Peyer's patch (tissue), 4 donors: ENCODE data around the gene RCOR2. TPM values are rescaled to one million over a fixed set of nuclear protein-coding genes. Genes with fewer than 3 reads are reported as not detected.

ENCODE experiments used
- DNase-seq, 3 donors: peaks; one replicate each; pipeline ENCODE4 v3.0.0-alpha.2; 2017 to 2019
- H3K27ac ChIP-seq, 4 donors: fragments of 200-600 bp; sonication (generic); one replicate each; pipeline ENCODE4 v1.5.1; 2016 to 2019
- H3K27me3 ChIP-seq, 2 donors: fragments of 200-600 bp; sonication (generic); one replicate each; pipeline ENCODE4 v1.5.1; 2019
- H3K36me3 ChIP-seq, 3 donors: fragments of 200-600 bp; sonication (generic); one replicate each; pipeline ENCODE4 v1.5.1; 2016 to 2019
- H3K4me1 ChIP-seq, 4 donors: fragments of 200-600 bp; sonication (generic); one replicate each; pipeline ENCODE4 v1.5.1; 2016 to 2019
- H3K4me3 ChIP-seq, 4 donors: fragments of 200-600 bp; sonication (generic); 1 replicate in 3 of 4; 2 replicates in 1 of 4; pipeline ENCODE4 v1.5.1; 2016 to 2019; ENCODE audit warnings: mild to moderate bottlenecking in 1 of 4
- H3K9me3 ChIP-seq, 4 donors: fragments of 200-600 bp; sonication (generic); one replicate each; pipeline ENCODE4 v1.5.1; 2016 to 2019; ENCODE audit warnings: mild to moderate bottlenecking in 1 of 4
- CTCF ChIP-seq, 6 experiments: fragments of 450-650 bp in 4 of 6; fragments of 200-600 bp in 2 of 6; sonication (generic) in 1 of 6; IDR thresholded peaks; one replicate each; pipeline ENCODE4 v1.5.1; 2017 to 2019; ENCODE audit warnings: antibody characterized with exemption in 6 of 6, mild to moderate bottlenecking in 3 of 6, moderate library complexity in 1 of 6
- POLR2A ChIP-seq, 2 donors: fragments of 450-650 bp; IDR thresholded peaks; one replicate each; pipeline ENCODE4 v1.5.1; 2017; ENCODE audit warnings: antibody characterized with exemption in 2 of 2, mild to moderate bottlenecking in 2 of 2, moderate library complexity in 2 of 2
- total RNA-seq, 4 donors: library from RNA; depleted of rRNA; stranded (reverse); fragments of >200 nt; gene quantifications; one replicate each; pipeline ENCODE4 v1.1.0, GENCODE V29; 2016

The RCOR2 gene
- total RNA-seq, 4 donors from 2014 or later, result 0.57 to 0.67 TPM; not detected in 2

GRCh38 chr11:63917692-63918506 lies 935 bp upstream of the RCOR2 start:
- Histone ChIP-seq H3K27ac (peak overlapping the region; percentile 62 to 91 (median 74)), H3K4me3 (peak overlapping the region; percentile 45 to 60 (median 57)), H3K36me3 (no peaks in the 10 kb centered on the region), H3K9me3 (no peaks in the 10 kb centered on the region), H3K27me3 (no peaks in the 10 kb centered on the region), H3K4me1 (peaks cover 11 to 65% (median 28%) of the 10 kb centered on the region in 4 donors)
- TF ChIP-seq POLR2A (IDR thresholded peaks at IDR 0.05) (no peak), CTCF (IDR thresholded peaks at IDR 0.05) (no peak)
- peak; percentile 39 to 68 (median 60) for DNase-seq

- Histone ChIP-seq H3K27me3 (no peaks in the 10 kb centered on the region), H3K4me1 (peaks cover 11 to 57% (median 28%) of the 10 kb centered on the region in 4 donors), H3K9me3 (no peaks in the 10 kb centered on the region), H3K4me3 (peak overlapping the region; percentile 45 to 60 (median 57)), H3K27ac (peak overlapping the region in 2 of 4 donors; percentile 22 to 62), H3K36me3 (no peaks in the 10 kb centered on the region)
- DNase-seq, result peak in 2 of 3 donors; percentile 41 to 67
- TF ChIP-seq POLR2A (IDR thresholded peaks at IDR 0.05) (no peak), CTCF (IDR thresholded peaks at IDR 0.05) (peak in 4 of 6 experiments; percentile 35 to 52 (median 44))
Observed at GRCh38 chr11:63915961-63916836, 765 bp downstream of the RCOR2 start.

GRCh38 chr11:63914896-63915691 lies 1.9 kb downstream of the RCOR2 start:
- no peak for DNase-seq
- Histone ChIP-seq H3K36me3 (peaks cover 0 to 4% (median 0%) of the 10 kb centered on the region in 3 donors), H3K4me3 (no peak overlapping the region), H3K27ac (no peak overlapping the region), H3K9me3 (no peaks in the 10 kb centered on the region), H3K4me1 (peaks cover 11 to 47% (median 28%) of the 10 kb centered on the region in 4 donors), H3K27me3 (no peaks in the 10 kb centered on the region)
- TF ChIP-seq CTCF (IDR thresholded peaks at IDR 0.05), result no peak

GRCh38 chr11:63913866-63914830 lies 2.8 kb downstream of the RCOR2 start:
- TF ChIP-seq POLR2A (IDR thresholded peaks at IDR 0.05), result no peak
- TF ChIP-seq CTCF (IDR thresholded peaks at IDR 0.05), result no peak
- no peak overlapping the region for H3K27ac ChIP-seq
- H3K27me3 ChIP-seq, result no peaks in the 10 kb centered on the region
- no peak for DNase-seq
- peaks cover 7 to 38% (median 23%) of the 10 kb centered on the region in 4 donors for H3K4me1 ChIP-seq
- peaks cover 0 to 13% (median 0%) of the 10 kb centered on the region in 3 donors for H3K36me3 ChIP-seq
- H3K9me3 ChIP-seq, result no peaks in the 10 kb centered on the region
- no peak overlapping the region for H3K4me3 ChIP-seq
